Eye (tissue), 1 donor: ENCODE measurements around the gene SUGP1.

Experiments
- DNase-seq: peaks from one replicate; pipeline ENCODE4 v3.0.0-alpha.2; 2015

The SUGP1 gene

DNA sequence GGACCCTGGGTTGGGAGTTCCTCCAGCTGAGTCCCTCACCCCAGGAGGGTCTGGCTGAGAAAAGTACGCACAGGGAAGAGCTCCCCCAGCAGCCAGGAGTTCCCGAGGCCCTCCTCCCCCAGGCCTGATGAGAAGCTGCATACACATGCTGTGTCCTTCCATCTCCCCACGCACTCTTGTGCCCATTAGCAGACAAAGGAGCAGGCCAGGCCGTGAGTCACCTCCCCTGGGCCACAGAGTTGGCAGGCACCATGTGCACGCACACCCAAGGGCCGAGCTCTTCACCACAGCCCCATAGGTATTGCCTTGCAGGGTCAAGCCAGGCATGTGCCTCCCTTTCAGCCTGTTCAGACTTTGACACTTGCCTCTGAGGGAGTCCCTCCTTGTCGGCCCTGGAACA lies 17.8 kb upstream of the SUGP1 start:
- no peak for DNase-seq

DNA sequence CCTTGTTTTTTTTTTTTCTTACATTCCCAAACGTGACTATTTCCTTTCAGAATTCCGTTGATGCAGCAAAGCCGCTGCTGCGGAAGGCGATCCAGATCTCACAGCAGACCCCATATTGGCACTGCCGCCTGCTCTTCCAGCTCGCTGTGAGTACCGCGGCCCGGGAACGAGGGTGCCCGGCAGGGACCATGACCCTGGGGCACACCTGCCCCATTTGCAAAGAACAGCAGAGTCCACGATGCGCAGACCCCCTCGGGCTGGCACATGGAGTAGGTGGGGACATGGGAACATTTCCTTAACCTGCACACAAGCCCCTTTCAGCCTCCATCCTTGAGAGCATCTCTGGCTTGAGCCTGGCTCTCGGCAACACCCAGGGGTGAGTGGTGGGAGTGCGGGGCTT lies 16.8 kb upstream of the SUGP1 start:
- DNase-seq, result no peak

DNA sequence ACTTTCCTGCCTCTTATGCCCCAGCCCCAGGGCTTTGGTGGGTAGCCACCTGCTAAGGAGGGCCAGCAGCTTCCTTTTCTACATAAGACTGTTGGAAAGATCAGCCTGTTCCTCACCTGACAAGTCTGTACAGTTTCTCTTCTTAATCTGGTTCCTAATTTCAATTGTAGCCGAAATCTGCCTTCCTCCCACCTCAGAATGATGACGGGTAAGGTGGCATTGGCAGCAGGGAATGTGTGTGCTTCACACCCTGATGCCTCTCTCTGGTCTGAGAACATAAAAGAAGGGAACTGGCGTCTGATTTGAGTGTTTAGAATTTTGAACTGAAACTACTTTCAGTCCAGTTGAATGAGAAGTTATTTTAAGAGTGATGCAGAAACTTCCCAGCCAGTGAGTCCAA lies 16.3 kb upstream of the SUGP1 start:
- DNase-seq, result no peak

DNA sequence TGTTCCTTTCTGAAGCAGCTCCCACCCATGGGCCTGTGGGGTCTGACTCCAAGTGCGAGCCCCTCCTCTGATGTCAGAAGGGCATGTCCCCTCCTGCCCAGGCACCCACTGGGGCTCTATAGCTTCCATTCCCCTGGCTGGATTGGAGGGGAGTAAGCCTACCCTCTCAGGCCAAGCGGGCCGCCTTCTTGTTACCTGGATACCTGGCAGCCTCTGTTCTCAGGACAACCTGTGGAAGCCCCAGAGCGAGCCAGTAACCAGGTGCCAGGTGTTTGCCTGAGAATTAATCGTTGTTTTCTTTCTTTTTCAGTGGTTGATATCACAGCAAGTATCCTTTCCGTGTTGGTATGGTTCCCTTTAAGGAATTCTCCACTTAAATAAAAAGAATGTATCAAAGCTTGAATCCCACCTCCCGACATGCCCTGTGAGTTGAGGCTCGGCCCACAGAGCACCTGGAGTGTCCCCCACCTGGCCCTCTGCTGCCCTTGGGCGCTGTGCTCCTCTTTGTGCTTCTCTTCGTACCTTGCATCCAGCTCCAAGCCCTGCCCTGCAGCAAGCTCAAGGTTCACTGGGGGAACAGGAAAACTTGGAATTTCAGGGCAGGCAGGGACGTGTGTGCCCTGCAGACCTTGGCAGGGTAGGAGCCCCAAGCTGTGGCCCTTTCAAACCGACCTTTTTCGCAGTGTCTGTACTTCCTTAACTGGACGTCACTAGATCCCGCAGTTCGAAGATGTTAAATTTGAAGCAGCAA lies 15.3 kb upstream of the SUGP1 start:
- no peak for DNase-seq

DNA sequence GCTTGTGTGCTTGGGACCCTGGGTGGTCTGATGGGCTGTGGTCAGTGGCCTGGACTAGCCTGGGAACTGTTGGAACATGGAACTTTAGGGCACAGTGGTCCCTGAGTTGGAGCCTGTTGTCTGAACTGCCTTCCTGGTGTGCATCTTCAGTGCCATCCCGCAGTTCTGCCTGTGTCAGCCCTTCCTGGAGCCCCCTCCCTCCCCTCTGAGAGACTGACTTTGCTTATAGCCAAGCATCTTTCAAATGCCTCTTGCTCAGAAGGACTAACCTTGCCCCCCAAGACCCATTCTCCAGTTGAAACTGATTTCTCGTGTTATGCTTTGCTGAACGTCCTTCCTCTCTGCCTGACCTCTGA lies 14.7 kb upstream of the SUGP1 start:
- DNase-seq, result no peak

DNA sequence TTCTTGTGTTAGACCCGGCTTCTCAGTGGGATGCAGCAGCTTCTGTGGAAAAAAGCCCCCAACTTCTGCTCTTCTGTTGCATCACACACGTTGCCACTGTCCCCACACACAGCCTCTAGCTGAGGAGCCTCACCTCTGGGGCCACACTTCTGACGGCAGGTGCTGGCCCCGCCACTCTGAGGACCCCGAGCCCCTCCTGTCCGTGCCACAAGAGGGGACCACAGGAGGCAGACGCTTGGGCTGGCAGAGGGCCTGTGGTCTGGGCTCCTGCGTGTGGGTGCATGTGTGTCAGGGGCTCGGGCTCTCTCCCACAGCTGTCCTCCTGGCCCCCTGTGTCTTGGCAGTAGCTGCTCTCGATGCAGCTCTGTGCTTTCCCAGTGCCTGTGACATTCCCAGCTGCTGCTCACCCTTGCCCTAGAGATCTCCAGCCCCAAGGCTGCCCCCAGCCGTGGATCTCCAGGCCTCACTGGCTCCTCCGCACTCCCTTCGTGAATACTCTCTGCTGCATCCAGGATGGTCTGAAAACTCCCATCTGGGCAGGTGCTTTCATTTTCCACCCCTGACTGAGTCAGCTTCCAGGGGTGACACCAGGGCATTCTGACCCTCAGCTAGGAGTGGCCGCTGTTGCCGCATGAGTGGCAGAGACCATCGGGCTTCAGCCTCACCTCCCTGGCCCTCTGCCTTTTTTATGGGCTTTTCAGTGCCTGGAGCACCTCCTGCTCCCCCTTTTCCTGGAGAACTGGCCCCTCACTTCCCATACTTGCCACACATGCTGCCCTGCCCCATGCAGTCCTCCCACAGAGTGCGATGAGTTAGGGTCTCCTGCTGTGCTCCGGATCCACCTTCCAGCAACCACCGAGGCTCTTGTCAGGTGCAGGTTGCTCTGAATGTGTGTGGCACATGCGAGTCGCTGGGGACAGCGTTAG lies 14.0 kb upstream of the SUGP1 start:
- DNase-seq, result no peak

DNA sequence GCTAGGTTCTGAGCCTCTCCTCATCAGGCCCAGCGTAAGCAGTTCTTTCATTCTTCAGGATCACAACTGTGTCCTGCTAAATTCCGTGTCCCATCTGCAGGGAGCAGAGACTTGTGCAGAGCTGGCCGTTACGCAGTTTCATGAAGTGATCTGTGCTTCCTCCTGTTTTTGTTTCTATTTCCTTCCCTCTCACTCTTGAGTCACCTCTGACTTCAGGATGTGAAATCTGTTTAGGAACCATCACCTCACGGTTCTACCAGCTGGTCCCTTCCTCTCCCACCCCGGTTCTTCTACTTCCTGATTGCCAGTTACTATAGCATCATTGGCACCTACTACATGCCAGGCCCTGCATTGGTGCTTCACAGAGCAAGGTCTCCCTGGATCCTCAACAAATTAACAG lies 8.8 kb upstream of the SUGP1 start:
- DNase-seq, result no peak

DNA sequence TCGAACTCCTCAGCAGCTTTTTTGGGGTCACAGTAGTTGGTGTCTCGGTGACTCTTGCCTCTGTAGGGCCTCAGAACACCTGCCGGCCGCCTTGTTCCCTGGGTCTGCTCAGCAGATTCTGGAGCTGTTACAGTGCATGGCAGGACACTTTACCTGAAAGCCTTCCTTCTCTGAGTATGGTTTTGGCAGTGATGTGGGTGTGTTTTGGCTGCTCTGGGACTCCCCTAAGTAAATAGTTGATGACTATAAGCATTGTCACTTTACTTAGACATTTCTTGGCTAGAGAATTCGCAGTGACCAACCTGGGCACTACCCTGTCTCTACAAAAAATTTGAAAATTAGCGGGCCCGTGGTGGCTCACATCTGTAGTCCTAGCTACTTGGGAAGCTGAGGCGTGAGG lies 7.4 kb upstream of the SUGP1 start:
- no peak for DNase-seq

DNA sequence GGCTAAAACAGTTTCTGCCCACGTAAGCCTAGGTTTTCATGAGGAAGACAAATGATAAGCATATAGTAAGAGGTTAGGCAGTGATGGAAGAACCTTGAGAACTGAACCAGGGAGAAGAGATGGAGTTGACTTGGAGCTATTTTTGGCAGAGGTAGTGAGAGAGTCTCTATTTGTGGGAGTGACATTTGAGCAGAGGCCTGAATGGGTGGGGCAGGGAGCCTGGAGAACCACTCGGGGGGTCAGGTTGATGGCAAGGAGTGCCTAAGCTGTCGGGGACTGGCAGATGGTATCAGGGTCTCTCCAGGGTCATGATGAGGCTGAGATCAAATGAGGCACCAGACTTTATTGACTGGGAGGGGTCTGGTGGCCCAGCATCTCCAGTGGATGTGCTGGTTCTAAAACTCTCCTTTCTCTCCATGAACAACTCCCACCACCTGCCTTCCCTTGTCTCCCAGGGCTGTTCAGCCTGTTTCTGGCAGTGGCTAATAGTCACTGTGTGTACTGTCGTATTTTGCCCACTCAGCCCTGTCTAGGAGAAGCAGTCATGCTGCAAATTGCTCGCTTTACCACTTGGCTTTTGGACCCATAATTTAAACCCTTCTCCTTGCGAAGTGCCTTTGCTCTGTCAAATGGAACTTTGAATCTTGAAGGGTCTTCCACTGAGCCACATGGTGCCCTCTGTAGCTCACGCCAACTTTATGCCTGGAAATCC lies 3.9 kb upstream of the SUGP1 start:
- DNase-seq, result no peak

DNA sequence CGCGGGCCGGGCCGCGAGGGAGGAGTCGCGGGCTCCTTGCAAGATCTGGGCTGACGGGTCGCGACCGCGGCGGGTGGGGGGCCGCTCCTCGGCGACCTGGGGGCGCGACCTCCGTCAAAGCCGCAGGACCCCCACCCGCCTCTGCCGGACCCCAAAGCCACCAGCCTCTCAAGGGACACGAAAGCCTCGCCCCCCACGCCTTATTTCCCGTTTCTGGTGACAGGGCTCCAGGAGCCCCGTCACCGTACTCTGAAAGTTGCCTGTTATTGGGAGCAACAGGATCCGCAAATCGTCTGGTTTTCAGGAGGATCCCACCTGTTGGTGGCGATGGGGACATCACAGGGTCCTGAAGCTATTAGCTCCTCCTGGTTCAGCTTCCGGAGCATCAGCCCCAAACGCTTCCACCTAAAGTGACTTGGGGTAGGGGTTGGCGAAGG lies 850 bp upstream of the SUGP1 start:
- DNase-seq, result peak; percentile 35

DNA sequence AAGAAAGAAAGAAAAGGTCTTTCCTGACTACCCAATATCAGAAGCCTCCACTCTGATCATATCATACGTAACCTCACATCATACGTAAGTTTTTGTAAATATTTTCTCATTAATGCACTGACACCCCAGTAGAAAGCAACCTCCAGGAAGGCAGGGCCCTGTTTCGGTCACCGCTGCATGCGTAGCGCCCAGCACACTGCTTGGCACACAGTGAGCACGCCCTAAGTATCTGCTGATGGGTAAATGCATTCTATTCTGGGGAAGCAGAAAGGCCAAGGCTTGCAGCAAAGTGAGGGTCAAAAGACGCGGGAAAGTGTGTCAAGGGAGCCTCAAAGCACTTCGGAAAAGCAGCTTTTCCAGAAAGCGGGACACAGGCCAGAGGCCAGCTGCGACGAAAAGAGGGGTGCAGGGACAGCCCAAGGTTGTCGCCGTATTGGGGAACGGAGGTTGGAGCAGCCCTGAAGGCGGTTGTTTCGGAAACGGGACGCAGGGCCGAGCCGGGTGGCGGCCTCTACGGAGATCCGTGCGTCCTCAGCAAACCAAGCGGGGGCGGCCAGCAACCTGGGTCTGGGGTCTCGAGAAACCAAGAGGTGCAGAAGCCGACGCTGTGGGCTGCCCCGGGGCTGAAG lies 463 bp downstream of the SUGP1 start:
- DNase-seq, result no peak

DNA sequence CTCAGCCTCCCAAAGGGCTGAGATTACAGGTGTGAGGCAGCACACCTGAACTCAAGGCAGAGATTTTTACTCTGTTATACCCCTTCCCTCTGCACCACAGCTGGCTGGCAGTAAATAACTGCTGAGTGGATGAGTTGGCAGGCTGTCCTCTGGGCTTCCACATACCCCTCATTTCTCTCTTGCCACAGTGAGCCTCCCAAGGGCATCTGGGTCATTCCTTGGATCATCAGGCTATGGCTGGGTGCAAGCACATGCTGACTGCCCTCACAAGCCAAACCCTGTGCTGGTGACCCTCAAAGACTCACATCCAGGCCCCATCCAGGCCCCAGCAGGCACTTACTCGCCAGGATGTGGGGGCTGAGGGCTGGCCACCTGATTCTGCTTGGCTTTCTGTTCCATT lies 4.2 kb downstream of the SUGP1 start:
- no peak for DNase-seq

DNA sequence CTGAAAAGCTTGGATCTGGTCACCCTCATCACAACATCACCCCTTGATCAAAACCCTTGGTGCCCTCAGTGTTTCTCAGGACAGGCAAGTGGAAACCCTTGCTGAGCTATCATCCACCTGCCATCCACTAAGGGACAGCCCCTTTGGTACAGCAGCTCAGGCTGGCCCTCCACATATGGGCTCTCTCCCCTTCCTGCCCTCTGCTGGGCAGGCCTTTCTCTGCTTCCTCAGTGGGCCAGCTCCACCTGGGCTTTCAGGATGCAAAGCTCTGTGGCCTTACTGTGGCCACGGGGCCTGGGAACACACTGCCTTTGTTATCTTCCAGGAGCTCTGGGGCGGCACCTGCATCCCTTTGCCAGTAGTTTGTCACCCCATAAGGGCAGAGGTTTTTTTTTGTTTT lies 4.9 kb downstream of the SUGP1 start:
- no peak for DNase-seq

DNA sequence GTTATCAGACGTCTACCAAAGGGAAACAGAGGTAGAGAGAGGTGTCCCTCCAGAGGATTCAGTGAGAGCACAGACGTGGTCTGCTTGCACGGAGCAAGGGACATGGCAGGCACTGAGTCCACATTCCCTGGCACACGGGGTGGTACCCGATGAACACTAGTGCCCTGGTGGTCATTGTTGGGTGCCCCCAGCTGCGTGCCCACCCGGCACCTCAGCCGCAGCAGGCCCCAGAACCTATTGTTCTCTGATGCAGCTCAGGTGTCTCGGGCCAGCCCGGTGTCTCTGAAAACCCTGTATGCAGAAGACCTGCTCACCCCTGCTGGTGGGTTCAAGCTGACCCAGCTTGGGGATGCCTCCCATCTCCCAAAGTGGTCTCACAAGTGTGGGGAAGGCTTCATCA lies 11.9 kb downstream of the SUGP1 start:
- DNase-seq, result no peak

DNA sequence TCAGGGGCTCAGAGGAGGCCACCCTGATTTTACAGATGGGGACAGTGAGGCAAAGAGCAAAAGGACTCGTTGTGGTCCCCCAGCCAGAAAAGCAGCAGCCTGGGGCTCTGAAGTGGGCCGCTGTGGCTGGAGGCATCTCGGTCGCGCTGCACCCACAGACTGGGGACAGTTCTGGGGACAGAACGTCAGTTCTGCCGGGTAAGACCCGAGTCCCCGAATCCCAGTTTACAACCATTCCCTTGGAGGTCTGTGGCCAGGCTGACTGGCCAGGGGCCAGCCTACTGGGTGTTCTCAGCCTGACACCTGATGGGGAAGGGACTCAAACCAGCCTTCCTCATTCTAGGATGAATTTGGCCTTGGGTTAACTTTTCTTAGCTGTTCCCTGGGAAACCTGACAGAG lies 14.1 kb downstream of the SUGP1 start:
- DNase-seq, result no peak

DNA sequence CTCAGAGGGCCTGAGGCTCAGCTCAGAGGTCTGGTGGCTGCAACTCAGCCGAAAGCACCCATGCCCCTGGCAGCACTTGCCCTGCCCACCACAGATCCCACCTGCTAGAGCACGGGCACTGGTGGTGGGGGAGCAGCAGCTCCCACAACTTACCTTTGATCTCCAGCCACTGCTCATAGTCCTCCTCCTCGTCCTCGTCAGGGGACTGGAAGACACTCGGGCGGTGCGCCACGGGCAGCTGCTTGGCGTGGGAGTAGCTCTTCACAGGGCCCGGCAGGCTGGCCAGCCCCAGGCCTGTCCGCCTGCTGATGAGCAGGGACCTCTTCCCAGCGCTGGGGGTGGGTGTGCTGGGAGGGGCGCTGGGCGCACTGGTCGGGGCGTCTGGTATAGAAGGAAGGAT lies 14.6 kb downstream of the SUGP1 start:
- no peak for DNase-seq

DNA sequence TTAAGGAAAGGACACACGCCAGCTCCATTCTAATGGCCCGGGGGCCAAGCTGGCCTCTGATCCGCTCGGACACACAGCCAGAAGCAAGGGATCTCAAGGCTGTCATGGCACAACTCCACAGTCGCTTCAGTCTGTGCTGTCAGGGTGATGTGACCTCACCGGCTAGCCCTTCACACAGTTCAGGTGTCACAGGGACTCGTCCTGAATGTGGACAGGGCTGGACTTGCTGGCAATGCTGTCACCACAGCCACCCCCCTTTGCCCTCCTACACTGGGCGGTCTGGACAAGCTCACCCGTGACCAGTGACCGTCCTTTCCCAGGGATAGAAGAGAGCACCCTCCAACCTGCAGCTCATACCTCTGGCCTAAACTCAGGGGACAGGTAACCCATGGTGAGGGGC lies 15.2 kb downstream of the SUGP1 start:
- DNase-seq, result no peak

DNA sequence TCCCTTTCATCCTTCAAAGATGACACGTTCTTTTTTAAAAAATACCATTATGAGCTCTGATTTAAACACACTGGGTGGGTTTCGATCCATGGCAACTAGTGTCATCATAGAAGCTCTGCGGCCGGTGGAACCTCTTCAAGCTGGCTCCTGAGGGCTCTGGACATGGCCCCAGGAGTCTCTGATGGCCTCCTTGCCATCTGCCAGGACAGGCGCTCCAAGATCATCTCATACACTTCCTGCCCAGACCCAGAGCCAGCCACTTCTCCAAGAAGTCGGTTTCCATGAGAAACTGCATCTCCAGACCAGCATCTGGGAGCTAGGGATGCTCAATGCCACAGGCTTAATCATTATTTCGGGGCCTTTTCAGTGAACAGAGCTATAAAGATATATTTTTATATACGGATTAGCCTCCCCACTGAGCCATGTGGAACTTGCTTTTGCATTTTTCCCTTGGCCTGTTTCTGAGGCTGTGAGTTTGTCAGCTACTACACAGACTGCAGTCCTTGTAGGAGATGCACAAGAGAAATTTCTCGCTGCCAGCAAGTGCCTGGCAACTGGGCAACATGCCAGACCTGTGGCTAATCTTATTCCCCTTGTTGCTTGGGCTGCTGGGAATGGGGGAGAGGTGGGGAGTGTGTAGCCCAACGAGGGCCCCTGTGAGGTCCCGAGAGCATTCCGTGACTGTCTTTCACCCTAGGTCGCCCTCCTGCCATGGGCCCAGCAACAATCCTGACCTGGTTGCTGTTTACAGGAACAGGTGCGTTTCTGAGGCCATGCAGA lies 15.9 kb downstream of the SUGP1 start:
- no peak for DNase-seq

DNA sequence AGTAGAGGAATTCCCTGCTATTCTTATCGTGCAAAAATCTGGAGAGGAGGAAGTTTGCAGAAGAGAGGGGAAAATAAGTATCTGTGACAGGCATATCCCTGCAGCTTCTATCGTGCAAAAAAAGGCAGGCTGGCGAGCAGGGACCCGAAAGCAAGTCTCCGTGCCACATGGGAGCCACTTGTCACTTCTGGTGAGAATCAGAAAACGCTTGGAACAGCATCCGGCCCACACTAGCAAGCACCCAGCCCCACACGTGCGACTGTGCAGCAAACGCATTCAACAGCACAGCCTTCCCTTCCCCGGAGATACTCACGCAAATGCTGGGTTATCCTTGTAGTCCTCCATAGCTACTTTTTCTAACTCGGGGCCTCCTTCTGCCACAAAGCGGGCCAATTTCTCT lies 16.9 kb downstream of the SUGP1 start:
- DNase-seq, result no peak

DNA sequence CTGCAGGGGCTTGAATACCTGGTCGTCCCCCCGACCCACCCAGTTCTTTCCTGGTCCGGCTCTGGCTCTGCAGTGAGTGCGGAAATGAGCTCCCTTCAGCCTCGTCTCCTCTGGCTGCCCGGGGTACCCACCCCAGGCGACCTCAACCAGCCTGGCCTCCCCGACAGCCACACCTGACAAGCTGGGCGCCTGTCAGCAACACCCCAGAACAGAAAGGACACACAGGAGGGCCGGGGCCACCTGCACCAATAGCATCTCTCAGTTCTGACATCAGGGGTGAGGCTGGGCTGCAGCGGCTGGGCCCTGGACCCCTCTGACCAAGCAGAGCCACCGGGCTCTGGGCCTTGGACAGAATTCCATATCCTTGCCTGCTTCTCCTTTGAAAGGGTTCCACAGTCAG lies 19.7 kb downstream of the SUGP1 start:
- DNase-seq, result no peak

DNA sequence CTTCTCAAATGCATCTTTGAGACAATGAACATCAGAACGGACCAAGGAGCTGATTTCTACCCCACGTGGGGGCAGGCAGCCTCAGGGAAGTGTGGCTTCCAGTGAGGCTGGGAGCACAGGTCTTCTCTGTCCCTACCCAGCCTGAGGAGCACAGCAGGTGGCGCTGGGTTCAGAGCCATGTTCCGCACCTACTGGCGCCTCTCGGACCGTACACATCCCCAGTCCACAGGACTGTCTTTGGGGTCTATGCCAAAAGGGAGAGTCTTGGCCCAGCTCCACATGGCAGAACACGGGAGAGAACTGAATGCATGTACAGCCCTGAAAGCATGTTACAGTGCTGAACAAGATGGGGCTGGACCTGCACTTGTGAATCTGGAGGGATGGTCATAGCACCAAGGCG lies 22.6 kb downstream of the SUGP1 start:
- DNase-seq, result no peak

DNA sequence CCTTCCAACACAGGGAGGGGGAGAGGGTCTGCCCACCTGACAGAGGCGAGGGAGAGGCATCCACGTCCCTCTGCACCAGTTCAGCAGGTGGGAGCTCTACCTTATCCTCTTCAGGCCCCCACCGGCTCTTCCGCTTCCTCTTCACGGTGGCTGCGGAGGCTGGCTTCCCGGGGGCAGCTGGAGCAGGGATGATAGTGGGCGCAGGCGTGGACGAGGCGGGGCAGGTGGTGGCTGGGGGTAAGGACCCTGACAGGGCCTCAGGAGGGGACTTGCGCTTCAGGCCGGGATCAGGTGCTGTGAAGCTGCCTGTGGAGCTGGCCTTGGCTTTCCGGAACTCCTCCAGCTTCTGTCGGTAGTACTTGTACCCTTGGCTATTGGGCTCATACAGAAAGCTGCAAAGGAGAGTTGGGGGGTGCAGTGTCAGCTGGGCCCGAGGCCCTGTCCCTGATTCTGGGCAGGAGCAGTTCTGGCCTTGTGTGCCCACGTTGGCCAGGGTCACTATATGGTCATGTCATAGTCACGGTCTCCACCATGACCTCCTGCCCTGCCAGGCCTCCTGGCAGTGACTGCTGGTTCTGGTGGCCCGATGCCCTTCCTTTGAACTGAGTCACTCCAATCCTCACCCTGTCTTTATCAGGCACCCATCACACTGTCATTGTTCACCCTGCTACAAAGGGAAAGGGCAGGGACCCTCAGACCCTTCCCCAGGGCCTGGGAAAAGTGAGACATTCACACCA lies 23.2 kb downstream of the SUGP1 start:
- DNase-seq, result no peak
